NOMO-1 (cell line): ENCODE data around the gene UTP14C.
"Not testable (repeated sequence)": the region's sequence is repeated elsewhere in the genome, so short reads cannot be mapped to it uniquely, and the experiment has no call there.

ENCODE experiments used
- DNase-seq, 2 experiments: peaks; one replicate each; lab custom pipeline; 2025; ENCODE audit not compliant: unreplicated experiment in 2 of 2; lab: John Stamatoyannopoulos, UW

The UTP14C gene

GRCh38 chr13:52034616-52035226 is 10.2 kb downstream of the UTP14C start:
- DNase-seq: no peak

GRCh38 chr13:52036037-52036436 is 11.5 kb downstream of the UTP14C start:
- no peak for DNase-seq

GRCh38 chr13:52043675-52044074 is 19.2 kb downstream of the UTP14C start:
- DNase-seq: no peak

- DNase-seq: no peak
Measured at GRCh38 chr13:52047463-52047862, 23.0 kb downstream of the UTP14C start.

GRCh38 chr13:52048516-52048915 is 24.0 kb downstream of the UTP14C start:
- DNase-seq: no peak

GRCh38 chr13:52051400-52051799 is 26.9 kb downstream of the UTP14C start:
- no peak for DNase-seq

- no peak for DNase-seq
Measured at GRCh38 chr13:52053460-52053859, 29.0 kb downstream of the UTP14C start.

GRCh38 chr13:52061064-52061463 is 36.6 kb downstream of the UTP14C start:
- DNase-seq: not testable (repeated sequence)

- no peak for DNase-seq
Measured at GRCh38 chr13:52061587-52061986, 37.1 kb downstream of the UTP14C start.

- DNase-seq: no peak
Measured at GRCh38 chr13:52067237-52067636, 42.7 kb downstream of the UTP14C start.

- DNase-seq: no peak
Measured at GRCh38 chr13:52070929-52071523, 46.5 kb downstream of the UTP14C start.
